Astrocyte of the hippocampus (primary cell): Measurements from ENCODE around the gene ZNF234.
"Not testable (repeated sequence)": the region's sequence is repeated elsewhere in the genome, so short reads cannot be mapped to it uniquely, and the experiment has no call there.

Source experiments
- DNase-seq: peaks from one replicate; pipeline ENCODE4 v3.0.0; 2011; ENCODE audit warnings: low read depth, low spot score

Gene ZNF234

GRCh38 chr19:44141191-44142058 lies at the start of gene ZNF234:
ZNF234 (plus strand) TSS chr19:44141554; CDS start chr19:44144633, 3,079 bp downstream.
- DNase-seq: peak; percentile 92

GRCh38 chr19:44092108-44092507 lies 49.2 kb upstream of the ZNF234 start:
- no peak for DNase-seq

- peak; percentile 98 for DNase-seq
These were observed 47.2 kb upstream of the ZNF234 start, which contains the start of gene ZNF224 for GRCh38 chr19:44093931-44094765. ZNF224 (plus strand) TSS chr19:44094361; CDS start chr19:44097874, 3,513 bp downstream.

GRCh38 chr19:44107751-44108150 lies 33.6 kb upstream of the ZNF234 start:
- no peak for DNase-seq

- DNase-seq: no peak
These were observed 31.9 kb upstream of the ZNF234 start for GRCh38 chr19:44109458-44109857.

- peak; percentile 77 for DNase-seq
These were observed 29.4 kb upstream of the ZNF234 start for GRCh38 chr19:44111910-44112463.

GRCh38 chr19:44112802-44113137 lies 28.6 kb upstream of the ZNF234 start:
- DNase-seq: no peak

GRCh38 chr19:44113138-44113783 lies 28.1 kb upstream of the ZNF234 start, which contains the start of gene ZNF225:
ZNF225 (plus strand) TSS chr19:44113399; CDS start chr19:44115828, 2,429 bp downstream.
- peak; percentile 99 for DNase-seq

GRCh38 chr19:44113784-44114390 lies 27.5 kb upstream of the ZNF234 start:
- DNase-seq: no peak

GRCh38 chr19:44121162-44121561 lies 20.2 kb upstream of the ZNF234 start:
- not testable (repeated sequence) for DNase-seq

GRCh38 chr19:44131955-44132354 lies 9.4 kb upstream of the ZNF234 start:
- DNase-seq: no peak

- DNase-seq: peak; percentile 39
These were observed 692 bp downstream of the ZNF234 start for GRCh38 chr19:44142059-44142433.

GRCh38 chr19:44149776-44150175 lies 8.4 kb downstream of the ZNF234 start:
- no peak for DNase-seq

- no peak for DNase-seq
These were observed 10.1 kb downstream of the ZNF234 start for GRCh38 chr19:44151491-44151890.

GRCh38 chr19:44156475-44156874 lies 15.1 kb downstream of the ZNF234 start:
- no peak for DNase-seq

- DNase-seq: no peak
These were observed 22.4 kb downstream of the ZNF234 start for GRCh38 chr19:44163789-44164188.

GRCh38 chr19:44164327-44164672 lies 22.9 kb downstream of the ZNF234 start:
- DNase-seq: no peak

GRCh38 chr19:44164673-44165512 lies 23.5 kb downstream of the ZNF234 start, which contains the start of gene ZNF226:
ZNF226 (plus strand) TSS chr19:44165100; CDS start chr19:44170081, 4,981 bp downstream.
- DNase-seq: peak; percentile 99

GRCh38 chr19:44170660-44171059 lies 29.3 kb downstream of the ZNF234 start:
- not testable (repeated sequence) for DNase-seq

GRCh38 chr19:44176590-44176989 lies 35.2 kb downstream of the ZNF234 start:
- no peak for DNase-seq
